K562 (cell line): ENCODE measurements around the gene GSTO2. TPM values are rescaled to one million over a fixed set of nuclear protein-coding genes. Genes with fewer than 3 reads are reported as not detected.

Experiments used
- ATAC-seq: fragments of 200-7000 bp; cut with Tn5 transposase; 3 replicates; pipeline ENCODE4 v1.9.1; 2020; ENCODE audit warnings: moderate library complexity
- BruUV-seq: library from RNA; stranded (reverse); fragments of 400-500 nt; replicated peaks from 2 replicates; lab custom pipeline; 2021; lab: Mats Ljungman, UMichigan
- CTCF ChIA-PET: fragments of 300-600 bp; formaldehyde crosslinking; extraction: SDS; loops from one replicate; lab custom pipeline; 2021; ENCODE audit warnings: low intra/inter-chr PET ratio; lab: Yijun Ruan, JAX
- POLR2A ChIA-PET: fragments of 300-600, 350-650 bp; sonication (Branson Sonifier 250); formaldehyde crosslinking; extraction: SDS; loops from one replicate; lab custom pipeline; 2021; ENCODE audit warnings: antibody characterized with exemption, inconsistent platforms; lab: Yijun Ruan, JAX
- DNase-seq, 4 experiments: peaks; one replicate each; pipeline versions ENCODE4 v3.0.0 to v3.0.0-alpha.2; 2011 to 2018; ENCODE audit warnings: low spot score in 3 of 4, mixed read lengths in 3 of 4; ENCODE audit errors: extremely low read depth in 1 of 4
- FAIRE-seq: peaks from 2 replicates; lab custom pipeline; 2011; peaks lifted over from hg19 to GRCh38; lab: Jason Lieb, UNC
- H2AFZ ChIP-seq: 2 replicates; pipeline ENCODE4 v1.6.0; 2011; ENCODE audit warnings: low read depth, low read length, control low read depth, inconsistent platforms
- H3K27ac ChIP-seq: fragments of 200-600 bp; 3 replicates; pipeline ENCODE4 v1.8.0; 2011; ENCODE audit warnings: low read depth, mild to moderate bottlenecking, control low read depth, inconsistent platforms, low read length, moderate library complexity, mixed read lengths; ENCODE audit errors: extremely low read depth
- H3K27me3 ChIP-seq, 2 experiments: fragments of 300-600 bp in 1 of 2; 2 replicates in 1 of 2; 3 replicates in 1 of 2; pipeline versions ENCODE4 v1.6.0 to v1.8.0; 2011; ENCODE audit warnings: inconsistent platforms in 2 of 2, low read length in 2 of 2, mild to moderate bottlenecking in 1 of 2, mixed read lengths in 1 of 2, moderate library complexity in 1 of 2; ENCODE audit not compliant: control insufficient read depth in 2 of 2, insufficient read depth in 2 of 2
- H3K36me3 ChIP-seq: fragments of 300-600 bp; 3 replicates; pipeline ENCODE4 v1.8.0; 2011; ENCODE audit warnings: mild to moderate bottlenecking, low read length, inconsistent platforms; ENCODE audit not compliant: control insufficient read depth, insufficient read depth
- H3K4me1 ChIP-seq, 2 experiments: fragments of 200-600 bp in 1 of 2; replicated peaks in 1 of 2; 2 replicates in 1 of 2; 3 replicates in 1 of 2; pipeline versions ENCODE4 v1.5.1 to v1.8.0; 2011; ENCODE audit warnings: inconsistent platforms in 2 of 2, low read length in 2 of 2, mild to moderate bottlenecking in 1 of 2, mixed read lengths in 1 of 2, moderate library complexity in 1 of 2; ENCODE audit not compliant: control insufficient read depth in 2 of 2, insufficient read depth in 2 of 2
- H3K4me2 ChIP-seq: 2 replicates; pipeline ENCODE4 v1.6.1; 2011; ENCODE audit warnings: low read length, control low read depth, inconsistent platforms, mixed read lengths; ENCODE audit not compliant: insufficient read depth
- H3K4me3 ChIP-seq: fragments of 200-600 bp; sonication (generic), shearing (Covaris generic); 2 replicates; pipeline ENCODE4 v1.5.1; 2016; ENCODE audit warnings: control low read depth, inconsistent platforms
- H3K79me2 ChIP-seq: fragments of 200-600 bp; 3 replicates; pipeline ENCODE4 v1.8.0; 2011; ENCODE audit warnings: low read length, inconsistent platforms; ENCODE audit not compliant: control insufficient read depth, insufficient read depth
- H3K9ac ChIP-seq, 2 experiments: 2 replicates each; pipeline versions ENCODE4 v1.6.0 to v1.6.1; 2011; ENCODE audit warnings: low read depth in 2 of 2, low read length in 2 of 2, control low read depth in 1 of 2, inconsistent platforms in 1 of 2, mild to moderate bottlenecking in 1 of 2, mixed read lengths in 1 of 2; ENCODE audit not compliant: insufficient read depth in 1 of 2
- H3K9me1 ChIP-seq: one replicate; pipeline ENCODE4 v1.6.0; 2011; ENCODE audit warnings: inconsistent platforms, mild to moderate bottlenecking, low read length, moderate library complexity; ENCODE audit not compliant: control insufficient read depth, insufficient read depth
- H3K9me3 ChIP-seq: replicated peaks from 2 replicates; pipeline ENCODE4 v1.5.1; 2011; ENCODE audit warnings: low read depth, low read length, inconsistent platforms; ENCODE audit not compliant: control insufficient read depth, insufficient read depth
- H4K20me1 ChIP-seq: replicated peaks from 2 replicates; pipeline ENCODE4 v1.6.1; 2011; ENCODE audit warnings: low read length, inconsistent platforms, mixed read lengths; ENCODE audit not compliant: control insufficient read depth, insufficient read depth
- ATF1 ChIP-seq, 2 experiments: fragments of 450-650 bp in 1 of 2; IDR thresholded peaks; 2 replicates each; pipeline ENCODE4 v1.6.1; 2016; ENCODE audit warnings: missing compliant biosample characterization in 1 of 2, missing genetic modification characterization in 1 of 2
- EHMT2 ChIP-seq: fragments of 450-650 bp; IDR thresholded peaks from 2 replicates; pipeline ENCODE4 v1.6.1; 2018; ENCODE audit warnings: antibody characterized with exemption
- HNRNPH1 ChIP-seq: fragments of 200-400 bp; formaldehyde crosslinking; optimal IDR thresholded peaks from 2 replicates; pipeline ENCODE3; 2017; ENCODE audit warnings: low read depth, mild to moderate bottlenecking, low read length, moderate library complexity
- LCOR ChIP-seq: sonication (generic); formaldehyde crosslinking; IDR thresholded peaks from 2 replicates; pipeline ENCODE4 v1.8.0; 2022; ENCODE audit warnings: mild to moderate bottlenecking, missing genetic modification reagents
- MBD2 ChIP-seq: sonication (generic); IDR thresholded peaks from 2 replicates; pipeline ENCODE4 v1.6.1; 2016; ENCODE audit warnings: low read depth, borderline replicate concordance
- MXD1 ChIP-seq: fragments of 250-450 bp; sonication (Bioruptor Pico); IDR thresholded peaks from 2 replicates; pipeline ENCODE4 v1.8.0; 2021; ENCODE audit warnings: borderline replicate concordance, mild to moderate bottlenecking, moderate library complexity; ENCODE audit not compliant: poor library complexity, severe bottlenecking
- SRSF1 ChIP-seq: fragments of 200-400 bp; formaldehyde crosslinking; IDR thresholded peaks from 2 replicates; pipeline ENCODE4 v1.6.1; 2017; ENCODE audit warnings: mild to moderate bottlenecking, low read depth, low read length, moderate library complexity
- U2AF1 ChIP-seq: fragments of 200-400 bp; formaldehyde crosslinking; optimal IDR thresholded peaks from 2 replicates; pipeline ENCODE3; 2017; ENCODE audit warnings: mild to moderate bottlenecking, low read depth, low read length, moderate library complexity
- ZNF507 ChIP-seq: conservative IDR thresholded peaks from 2 replicates; pipeline ENCODE4 v1.6.1; 2017; ENCODE audit warnings: missing genetic modification characterization, missing compliant biosample characterization
- ZNF707 ChIP-seq: fragments of 250-450 bp; sonication (Bioruptor Pico); conservative IDR thresholded peaks from 2 replicates; pipeline ENCODE4 v1.8.0; 2022; ENCODE audit warnings: inconsistent platforms, mild to moderate bottlenecking, moderate library complexity
- WGBS: fragments of 100-300 bp; shearing (Covaris generic); methylation state at CpG from one replicate; pipeline ENCODE4 v1.1.6; 2016; ENCODE audit warnings: low coverage, mixed read lengths; ENCODE audit not compliant: insufficient coverage; ENCODE audit errors: missing lambda C conversion rate; 5-methylcytosine and 5-hydroxymethylcytosine counted together
- in situ Hi-C: fragments of 300-500 bp; cut with MboI; formaldehyde crosslinking; loops from 4 replicates; pipeline ENCODE4 v1.15.0; 2018; ENCODE audit warnings: inconsistent platforms, mixed read lengths
- intact Hi-C: fragments of 100-400 bp; cut with micrococcal nuclease; formaldehyde crosslinking; loops from 2 replicates; pipeline ENCODE4 v1.14.2; 2022
- polyA plus RNA-seq, 8 experiments: library from polyadenylated mRNA; depleted of rRNA in 4 of 8; stranded (reverse) in 5 of 8; unstranded in 3 of 8; fragments of >200 nt; fragmentation: Nextera tagmentation in 2 of 8; fragmentation: Illumina TruSeq in 1 of 8; extraction: Ambion mirVana in 2 of 8; extraction: Trizol in 1 of 8; gene quantifications; 2 replicates each; pipeline versions ENCODE4 v1.2.1 to v1.2.3, GENCODE V29; 2011 to 2014; ENCODE audit warnings: inconsistent platforms in 1 of 8, missing spikeins in 1 of 8
- total RNA-seq, 7 experiments: library from RNA; depleted of rRNA in 6 of 7; stranded (reverse); fragments of >200 nt in 6 of 7; fragmentation: Illumina TruSeq in 2 of 7; extraction: Trizol in 2 of 7; gene quantifications; 2 replicates each; pipeline versions ENCODE4 v1.2.1 to v1.2.3, GENCODE V29; 2011 to 2021; ENCODE audit warnings: low replicate concordance in 1 of 7

Gene GSTO2
- total and polyA plus RNA-seq, 9 of the 15 experiments (the other 6 are each of a cell fraction or from before 2014, with no cell fraction given): 0.18 to 1.8 (median 0.90) TPM

- intact Hi-C loops (no loop called here), in situ Hi-C loops (no loop called here)
- WGBS: 0% methylated on average over 2 of the region's 2 CpGs
- no peaks in the 10 kb centered on the region for H3K36me3 ChIP-seq
- H3K4me1 ChIP-seq: no peaks in the 10 kb centered on the region
- H4K20me1 ChIP-seq: no peaks in the 10 kb centered on the region
- H3K9me3 ChIP-seq: no peaks in the 10 kb centered on the region
- POLR2A ChIA-PET: no interaction called here
- DNase-seq (no peak), FAIRE-seq (no peak), ATAC-seq (no peak)
- H3K9ac ChIP-seq: no peak overlapping the region
- H3K79me2 ChIP-seq: no peaks in the 10 kb centered on the region
- TF ChIP-seq MBD2 (no peak), MXD1 (CRISPR knock-in tag) (no peak), ZNF707 (no peak), ZNF507 (tag) (no peak), ATF1 (CRISPR knock-in tag; IDR thresholded peaks at IDR 0.05) (no peak), ATF1 (tag; IDR thresholded peaks at IDR 0.05) (no peak), U2AF1 (no peak), HNRNPH1 (no peak), SRSF1 (no peak), LCOR (CRISPR knock-in tag) (no peak), EHMT2 (no peak)
- no TSS peak for BruUV-seq
- peaks cover 3% of the 10 kb centered on the region in 2 experiments; a peak in 1 of 5 replicates for H3K27me3 ChIP-seq
- H3K9me1 ChIP-seq: no peaks in the 10 kb centered on the region
- no peak overlapping the region for H3K4me3 ChIP-seq
- no peak overlapping the region for H3K4me2 ChIP-seq
- no peak overlapping the region for H3K27ac ChIP-seq
- CTCF ChIA-PET: no interaction called here
- H2AFZ ChIP-seq: no peak overlapping the region
Measured at GRCh38 chr10:104286939-104287338, 18.0 kb downstream of the GSTO2 start.
